A673 (cell line): ENCODE data around the gene AKAP7.

Source experiments
- CTCF ChIP-seq: fragments of 300-800, 200-600 bp; sonication (generic); conservative IDR thresholded peaks from 2 replicates; pipeline ENCODE4 v1.5.1; 2017; ENCODE audit warnings: low read depth, mild to moderate bottlenecking, antibody characterized with exemption, low read length, moderate library complexity, mixed read lengths
- EZH2 ChIP-seq: fragments of 200-600 bp; sonication (generic); IDR thresholded peaks from 2 replicates; pipeline ENCODE4 v1.6.1; 2017; ENCODE audit warnings: borderline replicate concordance, low read depth, mild to moderate bottlenecking, mixed read lengths, antibody characterized with exemption, low read length; ENCODE audit not compliant: poor library complexity, severe bottlenecking

GRCh38 chr6:131292145-131292938 lies 157.1 kb downstream of the AKAP7 start:
- TF ChIP-seq EZH2: no peak
- no peak for TF ChIP-seq CTCF
